Measurements from ENCODE around the gene IRGM.
A peak's percentile ranks its signal among the peaks of the same experiment; 100 is the strongest.
"Not testable (repeated sequence)": the region's sequence is repeated elsewhere in the genome, so short reads cannot be mapped to it uniquely, and the experiment has no call there.

Gene IRGM

DNA sequence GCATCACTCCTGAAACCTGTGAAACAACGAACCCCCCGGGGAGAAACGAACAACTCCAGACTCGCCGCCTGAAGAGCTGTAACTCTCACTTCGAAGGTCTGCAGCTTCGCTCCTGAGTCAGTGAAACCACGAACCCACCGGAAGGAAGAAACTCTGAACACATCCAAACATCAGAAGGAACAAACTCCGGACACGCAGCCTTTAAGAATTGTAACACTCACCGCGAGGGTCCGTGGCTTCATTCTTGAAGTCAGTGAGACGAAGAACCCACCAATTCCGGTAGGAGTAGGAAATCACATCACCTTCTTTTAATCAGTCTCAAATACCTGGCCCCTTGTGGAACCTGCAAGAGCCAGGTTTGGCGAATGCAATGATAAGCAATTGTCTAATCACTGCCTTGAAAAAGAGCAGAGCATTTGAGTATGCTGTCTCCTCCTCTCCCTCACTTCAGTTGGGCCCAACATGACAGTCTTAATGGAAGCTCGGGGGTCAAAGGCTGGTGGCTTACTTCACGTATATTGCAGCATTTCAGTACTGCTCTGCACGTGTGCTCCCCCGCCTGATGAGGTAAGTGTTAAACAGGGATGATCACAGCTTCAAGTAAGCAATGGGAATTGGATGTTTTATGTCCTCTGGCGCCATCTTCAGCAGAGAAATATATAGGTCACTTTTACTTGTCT is 473 bp downstream of the IRGM start:
- Histone ChIP-seq H3K27me3 (replicated peaks; ENCODE audit: control insufficient read depth, insufficient read depth, low read length) (no peaks in the 10 kb centered on the region), H3K36me3 (ENCODE audit: control insufficient read depth, insufficient read depth, low read length) (no peaks in the 10 kb centered on the region), H3K4me3 (replicated peaks; ENCODE audit: low read depth, low read length) (no peak overlapping the region)
- DNase-seq (ENCODE audit: extremely low read depth, insufficient read length): peak; percentile 68
- TF ChIP-seq, protein P1, sequence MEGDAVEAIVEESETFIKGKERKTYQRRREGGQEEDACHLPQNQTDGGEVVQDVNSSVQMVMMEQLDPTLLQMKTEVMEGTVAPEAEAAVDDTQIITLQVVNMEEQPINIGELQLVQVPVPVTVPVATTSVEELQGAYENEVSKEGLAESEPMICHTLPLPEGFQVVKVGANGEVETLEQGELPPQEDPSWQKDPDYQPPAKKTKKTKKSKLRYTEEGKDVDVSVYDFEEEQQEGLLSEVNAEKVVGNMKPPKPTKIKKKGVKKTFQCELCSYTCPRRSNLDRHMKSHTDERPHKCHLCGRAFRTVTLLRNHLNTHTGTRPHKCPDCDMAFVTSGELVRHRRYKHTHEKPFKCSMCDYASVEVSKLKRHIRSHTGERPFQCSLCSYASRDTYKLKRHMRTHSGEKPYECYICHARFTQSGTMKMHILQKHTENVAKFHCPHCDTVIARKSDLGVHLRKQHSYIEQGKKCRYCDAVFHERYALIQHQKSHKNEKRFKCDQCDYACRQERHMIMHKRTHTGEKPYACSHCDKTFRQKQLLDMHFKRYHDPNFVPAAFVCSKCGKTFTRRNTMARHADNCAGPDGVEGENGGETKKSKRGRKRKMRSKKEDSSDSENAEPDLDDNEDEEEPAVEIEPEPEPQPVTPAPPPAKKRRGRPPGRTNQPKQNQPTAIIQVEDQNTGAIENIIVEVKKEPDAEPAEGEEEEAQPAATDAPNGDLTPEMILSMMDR (IDR thresholded peaks at IDR 0.05; ENCODE audit: insufficient read depth, low read length, poor library complexity, severe bottlenecking): peak; percentile 59

DNA sequence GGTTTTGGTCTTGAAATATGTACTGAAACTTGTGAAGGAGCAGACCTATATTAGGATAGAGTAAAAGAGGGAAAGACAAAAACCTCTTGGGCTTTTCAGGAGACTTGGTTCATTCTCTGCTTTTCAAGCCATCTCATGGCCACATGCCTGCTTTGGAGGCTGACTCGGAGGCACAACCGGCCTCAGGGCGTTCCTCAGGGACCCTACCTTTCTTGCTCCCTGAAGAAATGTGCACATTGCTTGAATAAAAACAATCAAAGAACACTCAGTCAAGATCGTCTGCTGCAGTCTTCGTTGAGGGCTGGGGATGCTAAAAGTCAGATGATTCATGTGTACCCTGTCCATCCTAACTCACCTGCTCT is 994 bp downstream of the IRGM start:
- H3K4me3 ChIP-seq (replicated peaks; ENCODE audit: low read depth, low read length): no peak overlapping the region
- TF ChIP-seq, protein P1 (IDR thresholded peaks at IDR 0.05; ENCODE audit: insufficient read depth, low read length, poor library complexity, severe bottlenecking): no peak
- DNase-seq (ENCODE audit: extremely low read depth, insufficient read length): no peak
- H3K27me3 ChIP-seq (replicated peaks; ENCODE audit: control insufficient read depth, insufficient read depth, low read length): no peaks in the 10 kb centered on the region
- no peaks in the 10 kb centered on the region for H3K36me3 ChIP-seq (ENCODE audit: control insufficient read depth, insufficient read depth, low read length)

DNA sequence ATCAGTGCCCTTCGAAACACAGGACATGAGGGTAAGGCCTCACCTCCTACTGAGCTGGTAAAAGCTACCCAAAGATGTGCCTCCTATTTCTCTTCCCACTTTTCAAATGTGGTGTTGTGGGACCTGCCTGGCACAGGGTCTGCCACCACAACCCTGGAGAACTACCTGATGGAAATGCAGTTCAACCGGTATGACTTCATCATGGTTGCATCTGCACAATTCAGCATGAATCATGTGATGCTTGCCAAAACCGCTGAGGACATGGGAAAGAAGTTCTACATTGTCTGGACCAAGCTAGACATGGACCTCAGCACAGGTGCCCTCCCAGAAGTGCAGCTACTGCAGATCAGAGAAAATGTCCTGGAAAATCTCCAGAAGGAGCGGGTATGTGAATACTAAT is 1.9 kb downstream of the IRGM start:
- Histone ChIP-seq H3K4me3 (replicated peaks; ENCODE audit: low read depth, low read length) (no peak overlapping the region), H3K27me3 (replicated peaks; ENCODE audit: control insufficient read depth, insufficient read depth, low read length) (no peaks in the 10 kb centered on the region), H3K36me3 (ENCODE audit: control insufficient read depth, insufficient read depth, low read length) (no peaks in the 10 kb centered on the region)
- TF ChIP-seq, protein P1 (IDR thresholded peaks at IDR 0.05; ENCODE audit: insufficient read depth, low read length, poor library complexity, severe bottlenecking): no peak
- DNase-seq (ENCODE audit: extremely low read depth, insufficient read length): no peak

GRCh38 chr5:150851039-150851438 is 4.7 kb downstream of the IRGM start:
- no peaks in the 10 kb centered on the region for H3K27me3 ChIP-seq (replicated peaks; ENCODE audit: control insufficient read depth, insufficient read depth, low read length)
- DNase-seq (ENCODE audit: extremely low read depth, insufficient read length): no peak
- TF ChIP-seq, protein P1 (IDR thresholded peaks at IDR 0.05; ENCODE audit: insufficient read depth, low read length, poor library complexity, severe bottlenecking): no peak

GRCh38 chr5:150853561-150853960 is 7.2 kb downstream of the IRGM start:
- TF ChIP-seq, protein P1 (IDR thresholded peaks at IDR 0.05; ENCODE audit: insufficient read depth, low read length, poor library complexity, severe bottlenecking): no peak
- DNase-seq (ENCODE audit: extremely low read depth, insufficient read length): no peak
- no peak overlapping the region for H3K4me3 ChIP-seq (replicated peaks; ENCODE audit: low read depth, low read length)
- H3K36me3 ChIP-seq (ENCODE audit: control insufficient read depth, insufficient read depth, low read length): no peaks in the 10 kb centered on the region
- H3K27me3 ChIP-seq (replicated peaks; ENCODE audit: control insufficient read depth, insufficient read depth, low read length): no peaks in the 10 kb centered on the region

More at GRCh38 chr5:150851039-150851438, 4.7 kb downstream of the IRGM start:
- no peak overlapping the region for H3K4me3 ChIP-seq (replicated peaks; ENCODE audit: low read depth, low read length)
- no peaks in the 10 kb centered on the region for H3K36me3 ChIP-seq (ENCODE audit: control insufficient read depth, insufficient read depth, low read length)

DNA sequence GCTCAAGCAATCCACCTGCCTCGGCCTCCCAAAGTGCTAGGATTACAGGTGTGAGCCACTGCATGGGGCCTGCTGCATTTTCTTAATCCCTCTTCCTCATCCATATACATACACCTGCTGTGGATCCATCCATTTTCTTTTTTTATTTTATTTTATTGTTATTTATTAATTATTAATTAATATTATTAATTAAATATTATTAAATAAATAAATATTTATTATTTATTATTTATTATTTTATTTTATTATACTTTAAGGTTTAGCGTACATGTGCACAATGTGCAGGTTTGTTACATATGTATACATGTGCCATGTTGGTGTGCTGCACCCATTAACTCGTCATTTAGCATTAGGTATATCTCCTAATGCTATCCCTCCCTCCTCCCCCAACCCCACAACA is 10.4 kb downstream of the IRGM start:
- H3K27me3 ChIP-seq (replicated peaks; ENCODE audit: control insufficient read depth, insufficient read depth, low read length); DNase-seq (ENCODE audit: extremely low read depth, insufficient read length); H3K4me3 ChIP-seq (replicated peaks; ENCODE audit: low read depth, low read length); H3K36me3 ChIP-seq (ENCODE audit: control insufficient read depth, insufficient read depth, low read length): not testable (repeated sequence)

Data from GM06990 (cell line).